ENCODE results near the gene TTC39C. TPM values are rescaled to one million over a fixed set of nuclear protein-coding genes. Genes with fewer than 3 reads are reported as not detected.

The TTC39C gene
- total RNA-seq, 1 experiment from 2014 or later: 24.0 TPM

DNA sequence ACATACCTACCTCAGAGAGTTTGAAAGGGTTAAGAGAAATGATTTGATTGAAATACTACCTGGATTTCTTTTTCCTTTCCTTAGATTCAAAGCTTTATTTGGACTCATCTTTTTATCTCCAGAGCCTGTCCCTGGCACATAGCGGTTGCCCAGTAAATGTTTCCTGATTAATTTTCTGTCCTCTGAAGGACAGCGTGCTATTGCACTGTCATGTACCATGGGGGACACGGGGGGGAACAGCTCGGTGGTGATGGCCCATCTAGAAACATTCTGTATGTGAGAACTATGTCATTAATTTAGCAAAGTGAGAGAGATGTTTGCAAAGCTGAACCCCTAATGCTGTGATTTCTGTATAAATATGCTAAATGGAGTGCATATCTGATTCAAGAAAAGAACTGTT lies 97.9 kb downstream of the TTC39C start:
- Histone ChIP-seq H3K4me3 (ENCODE audit: low read depth, low read length, poor library complexity, severe bottlenecking) (no peak overlapping the region), H3K9me3 (ENCODE audit: low read depth, low read length, poor library complexity, severe bottlenecking) (no peaks in the 10 kb centered on the region), H3K27me3 (replicated peaks; ENCODE audit: insufficient read depth, low read depth, low read length, poor library complexity) (no peaks in the 10 kb centered on the region), H3K4me1 (ENCODE audit: insufficient read depth, low read length, poor library complexity, severe bottlenecking) (peaks cover 3% of the 10 kb centered on the region), H3K36me3 (ENCODE audit: insufficient read depth, low read length, poor library complexity, severe bottlenecking) (no peaks in the 10 kb centered on the region), H3K27ac (ENCODE audit: low read depth, low read length, poor library complexity, severe bottlenecking) (no peak overlapping the region)
- POLR2A ChIA-PET (ENCODE audit: low non-redundant PET): no interaction called here
- CTCF ChIA-PET: no interaction called here
- intact Hi-C loops (cut with micrococcal nuclease; ENCODE audit: unreplicated experiment): loop anchor here (10.0 kb wide), 2 partner anchors 48 to 158 kb away; no protein-coding TSS in a partner anchor
- no peak for TF ChIP-seq EZH2 (IDR thresholded peaks at IDR 0.05; ENCODE audit: borderline replicate concordance, low read depth, low read length, poor library complexity, severe bottlenecking)
- TF ChIP-seq, protein P1, sequence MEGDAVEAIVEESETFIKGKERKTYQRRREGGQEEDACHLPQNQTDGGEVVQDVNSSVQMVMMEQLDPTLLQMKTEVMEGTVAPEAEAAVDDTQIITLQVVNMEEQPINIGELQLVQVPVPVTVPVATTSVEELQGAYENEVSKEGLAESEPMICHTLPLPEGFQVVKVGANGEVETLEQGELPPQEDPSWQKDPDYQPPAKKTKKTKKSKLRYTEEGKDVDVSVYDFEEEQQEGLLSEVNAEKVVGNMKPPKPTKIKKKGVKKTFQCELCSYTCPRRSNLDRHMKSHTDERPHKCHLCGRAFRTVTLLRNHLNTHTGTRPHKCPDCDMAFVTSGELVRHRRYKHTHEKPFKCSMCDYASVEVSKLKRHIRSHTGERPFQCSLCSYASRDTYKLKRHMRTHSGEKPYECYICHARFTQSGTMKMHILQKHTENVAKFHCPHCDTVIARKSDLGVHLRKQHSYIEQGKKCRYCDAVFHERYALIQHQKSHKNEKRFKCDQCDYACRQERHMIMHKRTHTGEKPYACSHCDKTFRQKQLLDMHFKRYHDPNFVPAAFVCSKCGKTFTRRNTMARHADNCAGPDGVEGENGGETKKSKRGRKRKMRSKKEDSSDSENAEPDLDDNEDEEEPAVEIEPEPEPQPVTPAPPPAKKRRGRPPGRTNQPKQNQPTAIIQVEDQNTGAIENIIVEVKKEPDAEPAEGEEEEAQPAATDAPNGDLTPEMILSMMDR (conservative IDR thresholded peaks at IDR 0.05; ENCODE audit: low read depth, low read length): no peak
- no peak for DNase-seq (ENCODE audit: low spot score)
- no TSS peak for BruUV-seq (replicated peaks)

DNA sequence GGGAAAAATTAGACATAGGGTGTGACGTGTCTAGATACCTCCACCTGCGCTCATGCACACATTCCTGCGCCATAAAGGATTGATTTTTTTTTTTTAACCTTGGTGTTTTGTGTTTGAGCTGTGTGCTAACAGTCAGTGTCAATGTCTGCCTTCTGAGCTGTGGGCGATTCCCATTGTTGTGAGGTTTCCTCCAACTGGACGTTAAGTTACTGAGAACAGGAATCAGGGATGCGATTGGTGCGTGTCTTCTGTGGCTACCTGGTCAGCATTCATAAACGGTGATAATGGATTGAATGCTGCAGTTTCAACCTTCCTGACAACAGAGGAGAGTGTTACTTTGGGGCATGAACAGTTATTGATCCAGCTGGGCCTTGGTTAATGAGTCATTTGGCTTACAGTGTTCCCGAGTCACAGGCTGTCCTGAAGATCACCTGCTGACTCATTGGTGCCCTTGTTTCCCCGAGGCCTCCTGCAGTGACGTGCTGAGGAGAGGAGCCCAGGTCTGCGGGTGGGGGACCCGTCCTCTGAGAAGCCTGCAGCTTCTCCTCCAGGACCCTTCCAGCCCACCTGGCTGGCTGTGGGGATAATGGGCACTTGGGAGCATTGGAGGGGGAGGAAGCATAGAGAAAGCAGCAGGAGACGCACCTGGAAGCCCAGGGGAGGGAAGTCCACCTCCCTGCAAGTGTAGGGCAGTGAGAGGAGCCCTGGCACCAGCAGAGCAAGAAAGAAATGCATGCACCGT lies 98.5 kb downstream of the TTC39C start:
- no TSS peak for BruUV-seq (replicated peaks)
- ChIA-PET POLR2A (ENCODE audit: low non-redundant PET) (no interaction called here), CTCF (no interaction called here)
- Histone ChIP-seq H3K4me3 (ENCODE audit: low read depth, low read length, poor library complexity, severe bottlenecking) (no peak overlapping the region), H3K9me3 (ENCODE audit: low read depth, low read length, poor library complexity, severe bottlenecking) (no peaks in the 10 kb centered on the region), H3K27ac (ENCODE audit: low read depth, low read length, poor library complexity, severe bottlenecking) (no peak overlapping the region), H3K36me3 (ENCODE audit: insufficient read depth, low read length, poor library complexity, severe bottlenecking) (no peaks in the 10 kb centered on the region), H3K4me1 (ENCODE audit: insufficient read depth, low read length, poor library complexity, severe bottlenecking) (peaks cover 3% of the 10 kb centered on the region), H3K27me3 (replicated peaks; ENCODE audit: insufficient read depth, low read depth, low read length, poor library complexity) (no peaks in the 10 kb centered on the region)
- intact Hi-C loops (cut with micrococcal nuclease; ENCODE audit: unreplicated experiment): loop anchor here (10.0 kb wide), 2 partner anchors 48 to 158 kb away; no protein-coding TSS in a partner anchor
- no peak for DNase-seq (ENCODE audit: low spot score)
- no peak for TF ChIP-seq EZH2 (IDR thresholded peaks at IDR 0.05; ENCODE audit: borderline replicate concordance, low read depth, low read length, poor library complexity, severe bottlenecking)
- TF ChIP-seq, protein P1 (conservative IDR thresholded peaks at IDR 0.05; ENCODE audit: low read depth, low read length): no peak

DNA sequence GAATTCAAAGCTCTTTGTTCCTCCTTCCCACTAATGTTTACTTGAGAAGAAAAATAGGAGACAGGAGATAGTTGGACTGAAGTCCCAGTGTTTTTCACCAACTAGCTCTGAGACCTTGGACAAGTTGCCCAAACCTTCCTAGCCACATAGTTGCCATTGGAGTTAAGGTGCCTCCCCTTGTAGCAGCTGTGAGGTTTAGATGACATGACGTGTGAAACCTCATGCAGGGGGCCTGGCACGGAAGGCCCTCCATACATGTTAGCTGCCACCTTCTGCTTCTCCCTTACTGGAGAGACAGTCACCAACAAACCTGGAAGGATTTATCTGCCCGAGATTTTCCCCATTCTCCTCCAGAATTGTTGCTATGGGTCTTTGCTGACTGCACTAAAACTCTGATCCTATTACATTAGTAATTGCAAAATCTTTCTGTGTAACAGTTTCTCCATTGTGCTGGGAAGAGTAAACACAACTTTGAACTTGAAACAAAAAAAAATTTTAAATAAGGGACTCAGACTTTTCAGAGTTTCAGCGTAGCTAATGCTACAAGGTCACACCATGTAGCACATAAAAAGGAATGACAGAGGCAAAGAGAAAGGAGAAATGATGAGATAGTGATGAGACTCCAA lies 100.5 kb downstream of the TTC39C start:
- Histone ChIP-seq H3K27me3 (replicated peaks; ENCODE audit: insufficient read depth, low read depth, low read length, poor library complexity) (no peaks in the 10 kb centered on the region), H3K4me3 (ENCODE audit: low read depth, low read length, poor library complexity, severe bottlenecking) (no peak overlapping the region), H3K27ac (ENCODE audit: low read depth, low read length, poor library complexity, severe bottlenecking) (no peak overlapping the region), H3K36me3 (ENCODE audit: insufficient read depth, low read length, poor library complexity, severe bottlenecking) (no peaks in the 10 kb centered on the region), H3K9me3 (ENCODE audit: low read depth, low read length, poor library complexity, severe bottlenecking) (no peaks in the 10 kb centered on the region), H3K4me1 (ENCODE audit: insufficient read depth, low read length, poor library complexity, severe bottlenecking) (peaks cover 3% of the 10 kb centered on the region)
- POLR2A ChIA-PET (ENCODE audit: low non-redundant PET): no interaction called here
- BruUV-seq (replicated peaks): no TSS peak
- CTCF ChIA-PET: no interaction called here
- intact Hi-C loops (cut with micrococcal nuclease; ENCODE audit: unreplicated experiment): loop anchor here (5.0 to 10.0 kb wide), 4 partner anchors 50 to 493 kb away; no protein-coding TSS in a partner anchor
- TF ChIP-seq EZH2 (IDR thresholded peaks at IDR 0.05; ENCODE audit: borderline replicate concordance, low read depth, low read length, poor library complexity, severe bottlenecking): no peak
- DNase-seq (ENCODE audit: low spot score): no peak
